Fibroblast of gingiva (primary cell): ENCODE measurements around the gene UMPS.

ENCODE experiments used
- DNase-seq: peaks from one replicate; pipeline ENCODE4 v3.0.0-alpha.2; 2011; ENCODE audit warnings: low read depth

UMPS gene

DNA sequence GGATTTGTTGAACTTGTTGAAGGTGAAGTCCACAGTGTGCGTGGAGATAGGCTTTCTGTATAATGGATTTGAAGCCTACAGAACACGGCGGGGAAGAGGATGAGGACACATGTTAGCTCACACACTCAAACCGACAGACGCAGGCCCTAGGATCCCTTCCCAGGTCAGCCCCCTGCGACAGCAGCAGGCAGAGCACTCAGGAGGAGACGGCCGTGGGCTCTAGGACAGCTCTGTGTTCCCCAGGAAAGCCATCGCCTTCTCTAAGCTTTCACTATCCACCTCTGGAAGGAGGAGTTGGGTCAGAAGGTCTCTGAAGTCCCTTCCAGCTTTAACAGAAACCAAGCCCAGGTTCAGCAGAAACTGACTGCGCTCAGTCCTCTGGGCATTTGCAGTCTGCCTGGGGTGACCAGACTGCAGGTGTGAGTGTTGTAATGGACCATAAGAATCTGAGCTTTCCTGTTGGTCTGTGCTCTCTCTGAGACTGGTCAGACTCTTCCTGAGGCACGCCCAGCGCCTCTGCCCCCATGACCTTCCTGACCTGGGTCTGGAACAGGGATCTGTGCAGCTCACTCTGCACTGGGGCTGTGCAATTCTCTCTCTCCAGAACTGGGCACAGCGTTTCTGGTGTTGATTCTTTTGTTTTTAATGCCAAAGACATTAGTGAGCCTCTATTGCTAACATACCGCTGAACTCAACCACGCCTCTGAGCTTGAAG, 33.5 kb downstream of the UMPS start:
- no peak for DNase-seq

DNA sequence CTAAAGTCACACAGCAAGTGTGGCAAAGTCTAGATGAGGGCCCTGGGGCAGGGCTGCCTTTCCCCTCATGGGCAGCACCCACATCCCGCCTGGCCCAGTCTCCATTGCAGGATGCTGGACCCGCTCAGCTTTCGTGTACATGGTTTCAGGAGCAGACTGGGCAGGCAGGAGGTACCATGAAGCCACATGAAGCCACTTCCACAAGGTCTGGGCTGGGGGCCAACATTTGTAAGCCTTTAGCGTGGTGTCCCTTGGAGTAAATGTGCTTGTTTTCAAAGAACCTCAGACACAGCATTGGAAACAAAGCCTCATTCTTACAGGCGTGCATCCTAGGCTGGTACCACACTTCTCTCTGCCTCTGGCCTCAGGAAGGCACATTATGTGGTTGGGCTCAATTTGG, 34.5 kb downstream of the UMPS start:
- no peak for DNase-seq

DNA sequence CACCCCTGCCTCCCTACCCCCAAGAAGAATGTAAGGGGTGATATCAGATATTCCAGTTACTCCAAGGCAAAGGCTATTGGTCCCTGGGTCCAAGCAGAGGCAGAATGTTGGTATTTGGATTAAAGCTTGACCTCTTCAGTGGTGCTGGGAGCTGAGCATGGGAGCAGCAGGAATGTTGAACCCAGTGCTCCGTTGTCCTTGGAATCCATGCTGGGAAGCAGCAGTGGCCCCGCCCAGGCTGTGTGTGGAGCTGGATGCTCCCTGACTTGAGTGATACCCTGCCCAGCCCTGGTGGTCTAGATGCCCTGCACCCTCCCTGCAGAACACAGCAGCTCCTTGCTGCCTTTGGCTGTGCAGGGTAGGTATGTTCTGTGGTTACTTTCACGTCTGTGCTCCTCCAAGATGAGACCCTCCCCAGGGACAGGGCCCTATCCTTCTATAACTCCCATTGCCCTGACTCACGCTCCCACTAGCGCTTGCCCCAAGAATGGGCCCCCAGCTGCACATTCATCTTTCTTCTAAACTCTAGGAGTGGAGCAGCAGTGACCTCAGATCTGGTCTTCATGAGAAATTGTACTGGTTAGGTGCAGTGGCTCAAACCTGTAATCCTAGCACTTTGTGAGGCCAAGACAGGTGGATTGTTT, 35.1 kb downstream of the UMPS start:
- no peak for DNase-seq

DNA sequence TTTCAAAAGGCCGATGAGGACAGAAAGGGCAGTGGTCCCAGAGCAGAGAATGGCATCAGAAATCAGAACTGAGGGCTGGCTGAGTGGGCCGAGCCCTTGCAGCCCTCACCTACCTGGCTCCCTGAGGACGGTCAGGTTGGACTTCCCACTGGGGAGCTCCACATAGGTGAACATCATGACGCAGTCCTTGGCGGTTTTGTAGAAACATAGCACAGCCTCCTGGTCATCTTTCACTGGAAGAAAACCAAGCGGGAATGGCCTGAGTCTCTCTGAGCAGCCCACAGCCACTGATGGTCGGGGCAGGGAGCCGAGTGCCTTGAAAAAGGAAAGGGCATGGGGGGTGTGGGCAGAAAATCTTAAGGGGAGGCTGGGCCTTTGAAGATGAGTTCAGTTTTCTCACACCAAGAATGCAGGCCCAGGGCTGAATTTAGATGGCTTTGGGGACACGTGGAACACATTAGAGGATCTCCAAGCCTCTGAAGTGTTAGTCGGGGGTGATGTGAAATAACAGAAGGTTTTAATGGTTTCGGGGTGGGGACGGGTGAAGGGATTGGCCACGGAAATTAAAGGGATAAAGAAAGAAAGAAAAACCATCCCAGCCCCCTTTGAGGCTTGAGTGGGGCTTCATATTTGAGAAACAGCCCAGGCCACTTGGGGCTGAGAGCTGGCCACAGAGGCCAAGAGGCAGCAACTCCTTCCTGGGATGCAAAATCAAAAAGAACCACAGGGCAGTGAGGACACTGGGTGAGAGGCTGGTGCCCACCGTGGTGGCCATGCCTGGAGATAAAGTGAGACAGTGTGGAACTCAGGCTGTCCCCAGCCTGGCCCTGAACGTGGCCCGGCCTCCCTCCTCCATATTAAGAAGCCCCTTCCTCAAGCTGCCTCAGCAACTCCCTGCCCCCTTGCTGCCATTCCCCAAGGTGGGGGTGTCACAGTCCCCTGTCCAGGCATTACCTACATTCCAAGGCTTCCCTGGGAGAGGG, 36.2 kb downstream of the UMPS start:
- DNase-seq = no peak

GRCh38 chr3:124767264-124767663, 37.0 kb downstream of the UMPS start:
- DNase-seq = no peak

DNA sequence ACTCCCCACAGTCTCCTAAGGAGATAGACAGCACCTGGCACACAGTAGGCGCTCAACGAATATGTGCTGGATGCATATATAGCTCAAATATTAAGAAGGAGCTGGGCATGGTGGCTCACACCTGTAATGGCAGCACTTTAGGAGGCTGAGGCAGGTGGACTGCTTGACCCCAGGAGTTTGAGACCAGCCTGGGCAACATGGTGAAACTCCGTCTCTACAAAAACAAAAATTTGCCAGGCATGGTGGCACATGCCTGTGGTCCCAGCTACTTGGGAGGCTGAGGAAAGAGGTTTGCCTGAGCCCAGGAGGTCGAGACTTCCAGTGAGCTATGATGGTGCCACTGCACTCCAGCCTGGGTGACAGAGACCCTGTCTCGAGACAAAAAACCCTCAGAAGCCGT, 37.4 kb downstream of the UMPS start:
- DNase-seq = no peak

DNA sequence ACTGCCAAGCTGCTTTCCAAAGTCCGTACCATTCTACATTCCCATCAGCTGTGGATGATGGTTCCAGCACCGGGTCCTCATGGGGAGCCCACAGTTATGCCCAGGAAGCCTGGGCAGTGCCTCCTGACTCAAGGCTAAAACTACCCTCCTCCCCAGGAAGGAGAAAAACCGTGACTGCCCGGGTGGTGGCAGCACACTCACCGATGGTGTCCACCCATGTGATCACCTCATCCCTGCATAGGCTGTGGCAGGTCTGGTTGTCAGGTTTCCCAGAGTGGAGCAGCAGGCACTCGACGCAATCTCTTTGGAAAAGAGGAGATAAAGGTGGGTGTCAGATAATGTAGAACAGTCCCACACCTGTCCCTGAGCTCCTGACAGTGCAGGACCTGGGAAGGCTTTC, 38.6 kb downstream of the UMPS start:
- no peak for DNase-seq

DNA sequence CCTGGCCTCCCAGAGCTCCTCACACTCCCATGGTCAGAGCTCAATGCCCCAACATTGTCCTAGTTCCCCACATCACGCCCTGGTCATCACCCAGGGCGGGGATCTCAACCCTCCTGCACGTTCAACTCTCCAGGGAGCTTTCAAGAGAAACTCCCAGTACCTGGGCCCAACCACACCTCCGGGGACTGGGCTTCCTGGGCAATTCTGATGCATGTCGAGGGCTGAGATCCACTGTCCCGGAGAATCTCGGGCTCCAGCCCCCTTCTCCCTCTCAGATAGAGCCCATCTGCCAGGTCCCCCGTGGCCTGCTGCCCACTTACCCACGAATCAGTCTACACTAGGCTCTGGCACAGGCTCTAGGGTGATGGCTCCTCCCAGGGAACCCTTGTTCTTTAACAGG, 39.2 kb downstream of the UMPS start:
- no peak for DNase-seq

GRCh38 chr3:124770336-124771082, 40.3 kb downstream of the UMPS start:
- no peak for DNase-seq

- DNase-seq = no peak
Observed at GRCh38 chr3:124771083-124771445, 40.8 kb downstream of the UMPS start.

GRCh38 chr3:124772081-124772831, 42.0 kb downstream of the UMPS start:
- peak; percentile 75 for DNase-seq

- no peak for DNase-seq
Observed at GRCh38 chr3:124773351-124774326, 43.4 kb downstream of the UMPS start.

DNA sequence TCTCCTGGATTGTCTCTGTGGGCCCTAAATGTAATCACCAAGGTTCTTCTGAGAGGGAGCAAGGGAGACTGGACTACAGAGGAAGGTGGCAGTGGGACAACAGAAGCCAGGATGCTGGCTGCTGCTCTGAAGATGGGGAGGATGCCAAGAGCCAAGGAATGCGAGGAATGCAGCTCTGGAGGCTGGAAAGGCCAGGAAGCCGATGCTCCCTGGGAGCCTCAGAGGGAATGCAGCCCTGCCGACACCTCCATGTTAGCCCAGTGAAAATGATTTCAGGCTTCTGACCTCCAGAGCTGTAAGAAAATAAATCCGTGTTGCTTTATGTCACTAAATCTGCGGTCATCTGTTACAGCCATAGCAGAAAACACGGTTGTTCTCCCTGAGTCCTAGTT, 44.1 kb downstream of the UMPS start:
- peak; percentile 74 for DNase-seq

DNA sequence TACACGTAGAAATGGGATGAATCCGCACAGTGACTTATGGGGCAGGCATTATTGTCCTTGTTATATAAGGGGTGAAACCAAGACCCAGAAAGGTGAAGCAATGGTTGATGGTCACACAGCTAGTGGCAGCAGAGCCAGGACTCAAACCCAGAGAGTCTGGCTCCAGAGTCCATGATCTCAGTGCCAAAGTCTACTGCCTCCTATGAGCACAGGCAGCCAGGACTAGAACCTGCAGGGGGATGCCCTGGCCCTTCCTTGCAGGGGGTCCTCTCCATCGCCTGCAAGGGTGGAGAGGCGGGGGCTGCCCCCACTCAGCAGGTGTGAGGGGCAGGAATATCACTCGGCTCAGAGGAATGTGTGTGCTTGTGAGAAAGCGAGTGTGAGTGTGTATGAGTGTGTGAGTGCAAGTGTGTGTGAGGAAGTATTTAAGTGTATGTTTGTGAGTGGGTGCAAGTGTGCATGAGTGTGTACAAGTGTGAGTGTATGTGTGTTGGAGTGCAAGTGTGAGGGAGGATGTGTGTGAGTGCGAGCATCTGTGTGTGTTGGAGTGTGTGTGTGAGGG, 44.7 kb downstream of the UMPS start:
- no peak for DNase-seq

GRCh38 chr3:124775877-124776276, 45.6 kb downstream of the UMPS start:
- no peak for DNase-seq

DNA sequence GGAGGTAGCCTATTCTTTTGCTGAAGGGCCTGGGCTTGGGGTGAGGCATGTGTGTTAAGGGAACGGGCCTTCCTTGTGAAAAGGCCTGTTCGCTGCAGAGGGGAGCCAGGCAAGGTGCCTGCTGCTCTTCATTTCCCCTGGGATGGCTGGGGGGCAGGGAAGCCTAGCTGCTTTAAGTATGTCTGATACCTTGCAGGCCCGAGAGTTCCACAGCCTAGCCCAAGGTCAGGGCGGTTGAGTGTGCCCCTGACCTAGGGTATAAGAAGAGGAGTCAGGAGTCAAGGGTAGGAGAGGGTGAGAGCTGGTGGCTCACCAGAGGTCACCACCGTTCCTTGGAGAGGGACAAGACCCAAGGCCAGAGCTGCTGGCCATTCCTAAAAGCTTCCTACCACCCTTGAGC, 46.6 kb downstream of the UMPS start:
- no peak for DNase-seq

DNA sequence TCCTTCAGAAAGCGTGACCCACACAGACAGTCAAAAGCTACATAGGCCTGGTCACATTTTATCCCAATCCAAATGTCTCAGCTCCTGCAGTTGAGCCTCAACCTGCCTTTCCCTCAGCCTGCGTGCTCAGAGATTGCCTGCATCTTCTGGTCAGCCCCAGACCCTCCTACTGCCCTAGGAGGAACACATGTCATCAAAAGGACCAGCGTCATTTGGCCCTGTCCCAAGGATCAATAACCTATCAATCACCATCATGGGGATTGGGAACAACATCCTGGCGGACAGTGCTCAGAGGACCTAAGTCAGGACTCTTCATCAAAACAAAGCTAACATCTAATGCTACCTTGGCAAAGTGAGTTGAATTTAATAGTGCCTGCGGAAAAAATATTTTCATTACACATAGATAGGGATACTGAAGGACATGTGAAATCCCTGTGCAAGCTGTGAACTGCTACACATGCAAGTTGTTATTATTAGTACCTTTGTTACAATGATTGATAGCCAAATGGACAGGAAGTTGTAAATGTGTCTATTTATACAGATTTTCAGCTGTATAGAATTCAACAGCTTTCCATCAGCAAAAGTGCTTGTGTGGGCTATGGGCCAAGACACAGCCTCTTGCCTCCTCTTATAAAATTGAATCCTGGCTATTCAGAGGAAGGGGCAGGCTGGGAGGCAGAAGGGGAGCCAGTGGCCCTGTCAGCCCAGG, 47.7 kb downstream of the UMPS start:
- DNase-seq = no peak

DNA sequence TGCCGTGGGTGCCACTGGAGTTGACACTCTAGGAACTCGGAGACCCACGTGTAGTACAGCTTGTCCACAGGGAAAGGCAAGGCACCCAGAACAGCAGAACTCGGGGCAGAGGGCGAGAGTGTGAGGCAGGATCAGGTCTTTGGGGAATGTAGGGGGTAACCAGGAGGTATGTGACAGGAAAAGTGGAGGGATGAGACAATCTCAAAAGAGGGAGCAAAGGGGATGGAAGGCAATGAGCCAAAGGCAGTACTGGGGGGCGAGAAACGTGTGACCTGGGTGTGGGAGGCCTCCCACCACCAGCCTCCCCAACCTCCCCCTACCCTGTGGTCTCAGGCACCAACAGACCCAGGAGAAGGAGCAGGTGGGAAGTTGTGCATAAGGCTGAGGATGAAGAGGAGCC, 48.9 kb downstream of the UMPS start:
- DNase-seq = no peak

DNA sequence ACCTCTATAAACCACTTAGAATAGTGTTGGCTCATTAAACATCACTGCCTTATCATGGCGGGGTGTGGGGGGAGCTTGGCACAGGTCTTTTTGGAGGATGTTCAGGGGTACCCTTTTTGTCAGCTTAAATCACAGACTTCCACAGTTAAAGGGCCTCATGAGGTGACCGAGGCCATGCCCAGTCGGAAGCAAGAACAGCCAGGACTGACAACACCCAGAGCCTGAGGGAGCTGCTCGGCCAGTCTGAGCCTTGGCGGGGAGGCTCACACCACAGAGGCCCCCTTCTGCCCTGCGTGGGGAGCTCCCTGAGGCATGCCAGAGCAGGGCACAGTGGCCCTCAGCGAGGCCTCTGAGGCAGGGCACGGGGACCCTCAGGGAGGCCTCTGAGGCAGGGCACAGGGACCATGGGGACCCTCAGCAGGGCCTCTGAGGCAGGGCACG, 49.5 kb downstream of the UMPS start:
- no peak for DNase-seq
